IPS-NIHi11 (cell line): Measurements from ENCODE around the gene SETD2.
A peak's percentile ranks its signal among the peaks of the same experiment; 100 is the strongest.

Experiments used
- DNase-seq: peaks from one replicate; pipeline ENCODE4 v3.0.0; 2012; ENCODE audit warnings: mixed read lengths, low spot score

SETD2 gene

DNA sequence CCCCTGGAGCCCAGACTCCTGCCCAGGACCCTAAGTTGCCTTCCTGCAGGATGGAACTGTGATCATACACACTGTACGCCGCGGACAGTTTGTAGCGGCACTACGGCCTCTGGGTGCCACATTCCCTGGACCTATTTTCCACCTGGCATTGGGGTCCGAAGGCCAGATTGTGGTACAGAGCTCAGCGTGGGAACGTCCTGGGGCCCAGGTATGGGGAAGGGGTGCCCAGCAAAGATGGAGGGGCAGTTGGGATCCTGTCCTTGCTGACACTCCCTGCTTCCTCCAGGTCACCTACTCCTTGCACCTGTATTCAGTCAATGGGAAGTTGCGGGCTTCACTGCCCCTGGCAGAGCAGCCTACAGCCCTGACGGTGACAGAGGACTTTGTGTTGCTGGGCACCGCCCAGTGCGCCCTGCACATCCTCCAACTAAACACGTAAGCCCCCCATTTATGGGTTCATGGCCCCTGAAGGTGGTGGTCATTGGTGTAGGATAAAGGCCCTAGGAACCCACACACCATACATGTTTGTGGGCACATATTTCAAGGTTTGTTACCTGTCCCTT lies 155.6 kb downstream of the SETD2 start:
- no peak for DNase-seq

DNA sequence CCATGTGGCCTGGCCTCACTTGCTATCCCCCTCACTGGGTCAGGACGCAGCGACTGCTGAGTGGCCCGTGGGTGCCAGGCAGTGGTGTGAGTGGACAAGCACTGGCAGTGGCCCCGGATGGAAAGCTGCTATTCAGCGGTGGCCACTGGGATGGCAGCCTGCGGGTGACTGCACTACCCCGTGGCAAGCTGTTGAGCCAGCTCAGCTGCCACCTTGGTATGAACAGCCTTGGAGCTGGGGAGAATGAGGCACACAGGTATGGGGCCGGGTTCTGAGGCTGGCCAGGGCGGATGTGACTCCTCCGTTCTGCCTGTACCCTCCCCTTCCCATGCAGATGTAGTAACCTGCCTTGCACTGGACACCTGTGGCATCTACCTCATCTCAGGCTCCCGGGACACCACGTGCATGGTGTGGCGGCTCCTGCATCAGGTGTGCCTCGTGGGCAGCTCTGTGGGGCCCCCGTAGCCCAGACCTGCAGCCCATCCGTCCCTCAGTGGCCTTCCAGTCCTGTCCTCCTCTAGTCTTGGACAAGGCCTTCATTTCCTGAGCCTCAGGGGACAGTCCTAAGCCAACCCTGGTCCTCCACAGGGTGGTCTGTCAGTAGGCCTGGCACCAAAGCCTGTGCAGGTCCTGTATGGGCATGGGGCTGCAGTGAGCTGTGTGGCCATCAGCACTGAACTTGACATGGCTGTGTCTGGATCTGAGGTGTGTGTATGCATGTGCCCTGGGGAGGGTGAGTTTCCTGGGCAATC lies 156.3 kb downstream of the SETD2 start:
- no peak for DNase-seq

GRCh38 chr3:47007001-47007400 lies 156.9 kb downstream of the SETD2 start:
- no peak for DNase-seq

DNA sequence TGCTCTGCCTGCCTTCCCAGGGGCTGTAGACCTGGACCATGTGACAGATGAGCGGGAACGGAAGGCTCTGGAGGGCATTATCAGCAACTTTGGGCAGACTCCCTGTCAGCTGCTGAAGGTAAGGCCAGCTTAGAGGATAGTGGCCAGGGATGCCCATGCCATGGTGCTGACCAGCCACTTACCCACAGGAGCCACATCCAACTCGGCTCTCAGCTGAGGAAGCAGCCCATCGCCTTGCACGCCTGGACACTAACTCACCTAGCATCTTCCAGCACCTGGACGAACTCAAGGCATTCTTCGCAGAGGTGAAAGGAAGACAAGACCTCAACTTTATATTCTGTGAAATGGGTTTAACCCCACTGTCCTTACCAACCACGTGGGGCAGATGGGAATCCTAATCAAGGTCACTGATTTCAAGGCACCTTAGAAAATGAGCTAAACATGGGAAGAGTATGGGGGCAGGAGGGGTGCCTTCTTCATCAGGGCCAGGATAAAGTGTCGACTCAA lies 157.7 kb downstream of the SETD2 start:
- no peak for DNase-seq

DNA sequence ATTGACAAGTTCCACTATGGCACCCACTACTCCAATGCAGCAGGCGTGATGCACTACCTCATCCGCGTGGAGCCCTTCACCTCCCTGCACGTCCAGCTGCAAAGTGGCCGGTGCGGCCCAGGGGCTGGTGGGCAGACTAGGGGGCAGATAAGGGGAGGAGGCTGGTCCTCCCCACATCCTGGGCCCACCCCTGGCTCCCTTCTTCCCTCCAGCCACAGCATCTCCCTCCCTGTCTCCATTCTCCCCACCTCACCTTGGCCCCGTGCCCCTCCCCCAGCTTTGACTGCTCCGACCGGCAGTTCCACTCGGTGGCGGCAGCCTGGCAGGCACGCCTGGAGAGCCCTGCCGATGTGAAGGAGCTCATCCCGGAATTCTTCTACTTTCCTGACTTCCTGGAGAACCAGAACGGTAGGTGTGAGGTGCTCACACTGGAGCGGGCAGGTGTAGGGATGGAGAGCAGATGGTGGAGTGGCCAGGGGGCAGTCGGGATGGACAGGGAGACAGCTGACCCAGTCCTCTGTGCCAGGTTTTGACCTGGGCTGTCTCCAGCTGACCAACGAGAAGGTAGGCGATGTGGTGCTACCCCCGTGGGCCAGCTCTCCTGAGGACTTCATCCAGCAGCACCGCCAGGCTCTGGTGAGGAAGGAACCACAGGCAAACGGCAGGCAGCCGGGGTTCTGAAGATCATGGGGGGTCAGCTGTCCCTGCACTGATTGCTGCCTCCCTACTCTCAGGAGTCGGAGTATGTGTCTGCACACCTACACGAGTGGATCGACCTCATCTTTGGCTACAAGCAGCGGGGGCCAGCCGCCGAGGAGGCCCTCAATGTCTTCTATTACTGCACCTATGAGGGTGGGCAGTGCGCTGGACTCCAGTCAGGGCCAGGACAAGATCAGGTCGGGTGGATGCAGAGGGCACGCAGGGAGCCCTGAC lies 158.4 kb downstream of the SETD2 start:
- no peak for DNase-seq

DNA sequence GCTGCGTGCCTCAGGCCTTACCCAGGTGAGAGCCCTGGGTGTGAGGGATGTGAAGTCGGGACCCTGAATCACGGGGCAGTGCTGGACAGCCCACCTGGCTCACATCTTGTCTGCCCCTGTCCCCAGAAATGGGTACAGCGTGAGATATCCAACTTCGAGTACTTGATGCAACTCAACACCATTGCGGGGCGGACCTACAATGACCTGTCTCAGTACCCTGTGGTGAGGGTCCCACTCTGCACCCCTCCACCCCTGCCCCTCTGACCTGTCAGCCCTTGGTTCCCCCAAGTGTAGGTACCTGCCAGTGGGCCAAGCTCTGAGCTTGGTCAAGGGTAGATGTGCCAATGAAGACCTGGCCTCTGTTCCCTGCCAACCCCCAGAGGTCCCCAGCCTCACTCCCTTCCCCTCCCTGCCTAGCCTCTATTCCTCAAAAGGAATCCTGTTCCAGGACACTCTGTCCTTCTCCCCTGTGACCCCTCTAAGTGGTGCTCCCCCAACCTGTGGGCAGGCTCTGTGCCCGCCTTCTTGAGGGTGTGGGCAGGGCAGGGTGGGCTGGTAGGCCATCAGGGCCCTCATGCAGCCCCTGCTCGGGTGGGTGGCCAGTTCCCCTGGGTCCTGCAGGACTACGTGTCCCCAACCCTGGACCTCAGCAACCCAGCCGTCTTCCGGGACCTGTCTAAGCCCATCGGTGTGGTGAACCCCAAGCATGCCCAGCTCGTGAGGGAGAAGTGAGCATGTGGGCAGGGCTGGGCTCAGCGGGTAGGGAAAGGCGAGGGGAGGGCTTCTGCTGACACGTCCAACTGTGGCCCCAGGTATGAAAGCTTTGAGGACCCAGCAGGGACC lies 159.3 kb downstream of the SETD2 start:
- no peak for DNase-seq

DNA sequence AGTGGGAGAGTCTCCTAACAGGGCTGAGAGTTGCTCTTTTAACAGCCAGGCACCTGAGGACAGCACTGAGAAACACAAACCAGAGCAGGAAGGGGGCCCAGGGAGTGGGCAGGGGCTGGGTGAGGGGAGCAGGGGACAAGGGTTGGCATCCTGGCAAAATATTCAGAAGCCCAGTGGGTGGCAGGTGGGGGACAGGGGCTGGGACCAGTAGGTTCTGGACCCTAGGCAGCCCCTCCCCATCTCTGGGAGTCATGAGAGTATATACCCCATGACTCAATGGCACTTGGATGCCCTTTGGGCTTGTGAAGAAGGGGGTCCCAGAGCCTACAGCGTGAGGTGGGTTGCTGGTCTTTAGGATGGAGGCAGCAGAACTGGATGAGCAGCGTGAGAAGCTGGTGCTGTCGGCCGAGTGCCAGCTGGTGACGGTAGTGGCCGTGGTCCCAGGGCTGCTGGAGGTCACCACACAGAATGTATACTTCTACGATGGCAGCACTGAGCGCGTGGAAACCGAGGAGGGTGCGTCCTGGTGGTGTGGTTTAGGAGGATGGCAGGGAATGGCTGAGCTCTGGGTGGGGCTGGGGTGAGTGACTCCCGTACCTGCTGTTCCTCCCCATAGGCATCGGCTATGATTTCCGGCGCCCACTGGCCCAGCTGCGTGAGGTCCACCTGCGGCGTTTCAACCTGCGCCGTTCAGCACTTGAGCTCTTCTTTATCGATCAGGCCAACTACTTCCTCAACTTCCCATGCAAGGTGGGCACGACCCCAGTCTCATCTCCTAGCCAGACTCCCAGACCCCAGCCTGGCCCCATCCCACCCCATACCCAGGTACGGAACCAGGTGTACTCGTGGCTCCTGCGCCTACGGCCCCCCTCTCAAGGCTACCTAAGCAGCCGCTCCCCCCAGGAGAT lies 160.2 kb downstream of the SETD2 start:
- DNase-seq: no peak

- DNase-seq: no peak
Observed at GRCh38 chr3:47003056-47003410, 160.9 kb downstream of the SETD2 start.

GRCh38 chr3:47002171-47003055 lies 161.5 kb downstream of the SETD2 start:
- peak; percentile 92 for DNase-seq

GRCh38 chr3:47001731-47002170 lies 162.2 kb downstream of the SETD2 start:
- no peak for DNase-seq

DNA sequence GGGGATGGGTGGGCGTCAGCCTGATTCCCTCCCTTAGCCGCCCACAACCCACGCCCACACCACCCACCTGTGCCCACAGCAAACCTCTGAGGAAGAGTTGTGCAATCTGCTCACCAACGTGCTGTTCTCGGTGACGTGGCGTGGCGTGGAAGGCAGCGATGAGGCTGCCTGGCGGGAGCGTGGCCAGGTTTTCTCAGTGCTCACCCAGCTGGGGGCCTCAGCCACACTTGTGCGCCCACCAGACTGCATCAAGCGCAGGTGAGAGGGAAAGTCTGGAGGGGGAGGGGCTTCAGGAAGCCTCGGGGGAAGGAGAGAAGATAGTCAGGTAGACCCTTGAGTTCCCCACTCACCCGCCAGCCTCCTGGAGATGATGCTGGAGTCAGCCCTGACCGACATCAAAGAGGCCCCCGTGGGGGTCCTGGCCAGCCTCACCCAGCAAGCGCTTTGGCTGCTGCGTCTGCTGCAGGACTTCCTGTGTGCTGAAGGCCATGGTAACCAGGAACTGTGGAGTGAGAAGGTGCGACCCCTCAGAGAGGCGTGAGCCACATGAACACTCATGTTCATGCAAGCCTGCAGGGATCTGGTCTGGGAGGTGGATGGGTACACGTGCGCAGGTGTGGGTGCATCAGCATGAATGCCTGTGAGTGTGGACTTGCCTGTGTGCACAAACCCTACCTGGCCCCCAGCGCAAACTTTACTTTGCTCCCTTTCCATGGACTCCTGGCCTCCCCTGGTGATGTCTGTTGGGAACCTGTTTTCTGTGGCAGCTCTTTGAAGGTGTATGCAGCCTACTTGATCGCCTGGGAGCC lies 162.8 kb downstream of the SETD2 start:
- DNase-seq: no peak

DNA sequence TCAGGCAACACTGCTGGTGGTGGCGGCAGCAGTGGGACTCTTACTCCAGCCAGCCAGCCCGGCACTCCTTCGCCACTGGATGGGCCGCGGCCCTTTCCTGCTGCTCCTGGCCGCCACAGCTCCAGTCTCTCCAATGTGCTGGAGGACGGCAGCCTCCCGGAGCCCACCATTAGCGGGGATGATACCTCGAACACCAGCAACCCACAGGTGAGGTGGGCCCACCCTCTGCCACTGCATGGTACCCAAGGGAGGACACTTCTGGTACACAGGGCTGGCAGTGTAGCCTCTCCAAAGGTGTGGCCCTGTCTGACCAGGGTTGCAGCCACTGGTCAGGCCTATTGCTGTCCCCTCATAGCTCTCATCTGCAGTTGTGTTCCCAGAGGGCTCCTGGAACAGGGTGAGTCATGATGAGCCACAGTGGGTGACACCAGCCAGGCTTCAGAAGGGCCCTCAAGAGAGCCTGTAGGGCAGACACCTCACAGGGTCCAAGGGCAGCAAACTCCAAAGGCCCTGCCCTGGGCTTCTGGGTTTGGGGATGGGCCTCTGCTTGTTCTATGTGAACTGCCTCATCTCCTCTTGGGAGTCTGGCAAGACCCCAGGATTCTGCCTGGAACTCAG lies 163.6 kb downstream of the SETD2 start:
- no peak for DNase-seq

DNA sequence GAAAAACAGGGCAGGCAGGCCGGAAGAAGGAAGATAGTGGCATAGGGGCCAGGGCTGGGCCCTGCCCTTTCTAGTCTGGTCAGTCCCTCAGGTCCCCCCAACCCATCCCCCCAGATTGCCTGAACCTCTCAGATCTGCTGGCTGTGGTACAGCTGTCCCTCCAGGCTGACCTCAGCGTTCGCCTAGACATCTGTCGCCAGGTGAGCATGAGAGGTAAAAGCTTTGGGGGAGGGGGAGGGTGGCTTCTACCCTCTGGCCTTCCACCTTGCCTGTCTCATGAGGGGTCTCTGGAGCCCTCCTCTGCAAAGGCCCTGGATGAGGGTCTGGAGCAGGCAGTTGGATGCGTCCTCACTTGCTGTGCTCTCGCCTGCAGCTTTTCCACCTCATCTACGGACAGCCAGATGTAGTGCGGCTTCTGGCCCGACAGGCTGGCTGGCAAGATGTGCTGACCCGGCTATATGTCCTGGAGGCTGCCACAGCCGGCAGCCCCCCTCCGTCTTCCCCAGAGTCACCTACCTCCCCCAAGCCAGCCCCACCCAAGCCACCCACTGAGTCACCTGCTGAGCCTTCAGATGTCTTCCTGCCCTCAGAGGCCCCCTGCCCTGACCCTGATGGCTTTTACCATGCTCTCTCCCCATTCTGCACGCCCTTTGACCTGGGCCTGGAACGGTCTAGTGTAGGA lies 164.3 kb downstream of the SETD2 start:
- DNase-seq: no peak

GRCh38 chr3:46998852-46999515 lies 164.9 kb downstream of the SETD2 start:
- DNase-seq: no peak

DNA sequence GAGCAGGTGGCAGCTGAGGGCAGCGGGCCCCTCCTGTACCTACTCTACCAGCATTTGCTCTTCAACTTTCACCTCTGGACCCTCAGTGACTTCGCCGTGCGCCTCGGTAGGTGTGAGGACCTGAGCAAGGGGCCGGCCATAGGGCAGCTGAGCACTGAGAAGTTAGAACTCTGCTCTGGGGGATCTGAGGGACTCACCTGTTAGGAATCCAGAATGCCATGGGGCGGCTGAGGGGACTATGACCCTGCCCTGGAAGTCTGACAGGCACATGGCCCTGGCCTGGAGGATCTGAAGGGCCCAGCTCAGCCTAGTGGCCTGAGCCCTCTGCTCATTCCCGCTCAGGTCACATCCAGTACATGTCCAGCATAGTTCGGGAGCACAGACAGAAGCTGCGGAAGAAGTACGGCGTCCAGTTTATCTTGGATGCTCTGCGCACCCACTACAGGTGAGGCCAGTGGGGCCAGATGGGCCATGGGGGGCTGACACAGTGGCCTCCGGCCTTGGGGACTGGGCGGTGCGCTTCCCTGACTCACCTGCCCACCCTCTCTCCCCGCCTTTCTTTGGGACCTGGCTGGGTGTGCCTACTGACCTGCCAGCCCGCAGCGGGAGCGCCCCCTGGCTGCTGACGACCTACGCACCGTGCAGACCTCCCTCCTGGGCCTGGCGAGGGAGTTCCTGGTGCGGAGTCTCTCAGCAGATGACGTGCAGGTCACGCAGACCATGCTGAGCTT lies 165.6 kb downstream of the SETD2 start:
- peak; percentile 98 for DNase-seq

DNA sequence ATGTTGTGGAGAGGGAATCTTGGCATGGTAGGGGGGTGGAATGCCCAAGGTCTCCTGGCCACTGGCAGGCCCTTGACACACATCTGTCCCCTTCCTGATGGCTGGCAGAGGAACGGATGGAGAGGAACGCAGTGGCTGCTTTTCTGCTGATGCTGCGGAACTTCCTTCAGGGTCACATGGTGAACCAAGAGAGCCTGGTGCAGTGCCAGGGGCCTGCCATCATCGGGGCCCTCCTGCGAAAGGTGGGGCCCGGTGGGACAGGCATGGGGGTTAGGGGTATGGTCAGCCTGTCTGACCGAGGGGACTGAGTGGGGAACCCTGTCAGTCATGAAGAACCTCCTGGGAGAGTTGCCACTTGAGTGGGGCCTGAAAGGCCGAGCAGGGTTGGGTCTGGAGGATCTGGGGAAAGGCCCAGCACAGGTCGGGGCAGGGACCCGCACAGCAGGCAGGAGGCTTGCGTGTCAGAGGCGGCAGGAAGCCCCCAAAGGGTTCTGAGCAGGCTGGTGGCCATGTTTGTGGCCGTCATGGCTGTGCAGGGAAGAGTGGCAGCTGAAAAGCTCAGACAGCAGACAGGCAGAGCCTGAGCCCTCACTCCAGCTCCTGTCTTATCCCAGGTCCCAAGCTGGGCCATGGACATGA lies 166.3 kb downstream of the SETD2 start:
- DNase-seq: no peak
